HEK293 (cell line): ENCODE measurements around the gene SYNPO2L.

Experiments used
- ELK4 ChIP-seq: IDR thresholded peaks from 2 replicates; pipeline ENCODE4 v1.6.1; 2011; ENCODE audit warnings: mild to moderate bottlenecking, low read depth, low read length, borderline replicate concordance
- GLI4 ChIP-seq: fragments of 450-650 bp; formaldehyde crosslinking; IDR thresholded peaks from 2 replicates; pipeline ENCODE4 v1.5.1; 2016; ENCODE audit warnings: missing biosample characterization, missing genetic modification characterization
- IKZF3 ChIP-seq: fragments of 450-650 bp; IDR thresholded peaks from 2 replicates; pipeline ENCODE4 v1.5.0; 2018; ENCODE audit warnings: missing biosample characterization, mild to moderate bottlenecking, missing genetic modification characterization, moderate library complexity
- KLF1 ChIP-seq: fragments of 450-650 bp; formaldehyde crosslinking; IDR thresholded peaks from 2 replicates; pipeline ENCODE4 v1.5.1; 2016; ENCODE audit warnings: missing biosample characterization, missing genetic modification characterization
- KLF9 ChIP-seq: fragments of 450-650 bp; formaldehyde crosslinking; IDR thresholded peaks from 2 replicates; pipeline ENCODE4 v1.5.1; 2016; ENCODE audit warnings: missing biosample characterization, missing genetic modification characterization, low read depth
- ZBTB48 ChIP-seq: fragments of 450-650 bp; formaldehyde crosslinking; IDR thresholded peaks from 2 replicates; pipeline ENCODE4 v1.5.1; 2016; ENCODE audit warnings: missing biosample characterization, missing genetic modification characterization
- ZBTB49 ChIP-seq: fragments of 450-650 bp; formaldehyde crosslinking; IDR thresholded peaks from 2 replicates; pipeline ENCODE4 v1.5.1; 2016; ENCODE audit warnings: missing biosample characterization, missing genetic modification characterization, low read depth
- ZBTB7A ChIP-seq: fragments of 450-650 bp; formaldehyde crosslinking; IDR thresholded peaks from 2 replicates; pipeline ENCODE4 v1.5.1; 2016; ENCODE audit warnings: low read depth, missing biosample characterization, missing genetic modification characterization
- ZEB2 ChIP-seq: fragments of 450-650 bp; formaldehyde crosslinking; IDR thresholded peaks from 2 replicates; pipeline ENCODE4 v1.5.1; 2016; ENCODE audit warnings: missing biosample characterization, missing genetic modification characterization
- ZFHX2 ChIP-seq: fragments of 450-650 bp; formaldehyde crosslinking; conservative IDR thresholded peaks from 2 replicates; pipeline ENCODE4 v1.5.1; 2016; ENCODE audit warnings: missing biosample characterization, missing genetic modification characterization
- ZNF146 ChIP-seq: fragments of 450-650 bp; formaldehyde crosslinking; IDR thresholded peaks from 2 replicates; pipeline ENCODE4 v1.5.1; 2016; ENCODE audit warnings: missing biosample characterization, missing genetic modification characterization
- ZNF2 ChIP-seq: fragments of 450-650 bp; formaldehyde crosslinking; IDR thresholded peaks from 2 replicates; pipeline ENCODE4 v1.5.1; 2016; ENCODE audit warnings: missing biosample characterization, missing genetic modification characterization
- ZNF211 ChIP-seq: fragments of 450-650 bp; formaldehyde crosslinking; IDR thresholded peaks from 2 replicates; pipeline ENCODE4 v1.5.1; 2016; ENCODE audit warnings: low read depth, missing biosample characterization, missing genetic modification characterization
- ZNF26 ChIP-seq: fragments of 450-650 bp; formaldehyde crosslinking; IDR thresholded peaks from 2 replicates; pipeline ENCODE4 v1.5.1; 2016; ENCODE audit warnings: missing biosample characterization, missing genetic modification characterization
- ZNF292 ChIP-seq: fragments of 450-650 bp; formaldehyde crosslinking; IDR thresholded peaks from 2 replicates; pipeline ENCODE4 v1.5.1; 2016; ENCODE audit warnings: low read depth, missing biosample characterization, missing genetic modification characterization, borderline replicate concordance
- ZNF335 ChIP-seq: fragments of 450-650 bp; formaldehyde crosslinking; conservative IDR thresholded peaks from 2 replicates; pipeline ENCODE4 v1.5.1; 2016; ENCODE audit warnings: missing biosample characterization, missing genetic modification characterization
- ZNF362 ChIP-seq: fragments of 450-650 bp; formaldehyde crosslinking; IDR thresholded peaks from 2 replicates; pipeline ENCODE4 v1.5.1; 2016; ENCODE audit warnings: missing biosample characterization, missing genetic modification characterization
- ZNF366 ChIP-seq: fragments of 450-650 bp; formaldehyde crosslinking; conservative IDR thresholded peaks from 2 replicates; pipeline ENCODE4 v1.5.1; 2016; ENCODE audit warnings: missing biosample characterization, missing genetic modification characterization
- ZNF423 ChIP-seq: fragments of 450-650 bp; formaldehyde crosslinking; IDR thresholded peaks from 2 replicates; pipeline ENCODE4 v1.5.1; 2016; ENCODE audit warnings: missing biosample characterization, missing genetic modification characterization
- ZNF426 ChIP-seq: fragments of 450-650 bp; formaldehyde crosslinking; IDR thresholded peaks from 2 replicates; pipeline ENCODE4 v1.5.1; 2017; ENCODE audit warnings: missing biosample characterization, missing genetic modification characterization, mild to moderate bottlenecking, inconsistent platforms, moderate library complexity
- ZNF488 ChIP-seq: fragments of 450-650 bp; formaldehyde crosslinking; IDR thresholded peaks from 2 replicates; pipeline ENCODE4 v1.5.1; 2016; ENCODE audit warnings: missing biosample characterization, missing genetic modification characterization
- ZNF580 ChIP-seq: fragments of 450-650 bp; formaldehyde crosslinking; IDR thresholded peaks from 2 replicates; pipeline ENCODE4 v1.5.1; 2016; ENCODE audit warnings: missing biosample characterization, missing genetic modification characterization
- ZNF600 ChIP-seq: fragments of 450-650 bp; formaldehyde crosslinking; IDR thresholded peaks from 2 replicates; pipeline ENCODE4 v1.5.1; 2016; ENCODE audit warnings: missing biosample characterization, missing genetic modification characterization
- ZNF664 ChIP-seq: fragments of 450-650 bp; formaldehyde crosslinking; IDR thresholded peaks from 2 replicates; pipeline ENCODE4 v1.5.1; 2016; ENCODE audit warnings: missing biosample characterization, missing genetic modification characterization
- ZNF677 ChIP-seq: fragments of 450-650 bp; IDR thresholded peaks from 2 replicates; pipeline ENCODE4 v1.5.0; 2018; ENCODE audit warnings: missing biosample characterization, mild to moderate bottlenecking, missing genetic modification characterization, moderate library complexity
- ZNF692 ChIP-seq: fragments of 450-650 bp; formaldehyde crosslinking; IDR thresholded peaks from 2 replicates; pipeline ENCODE4 v1.5.1; 2016; ENCODE audit warnings: missing biosample characterization, missing genetic modification characterization
- ZNF747 ChIP-seq: fragments of 450-650 bp; formaldehyde crosslinking; IDR thresholded peaks from 2 replicates; pipeline ENCODE4 v1.5.1; 2016; ENCODE audit warnings: missing biosample characterization, missing genetic modification characterization
- ZNF776 ChIP-seq: fragments of 450-650 bp; formaldehyde crosslinking; IDR thresholded peaks from 2 replicates; pipeline ENCODE4 v1.5.0; 2017; ENCODE audit warnings: missing biosample characterization, missing genetic modification characterization, borderline replicate concordance
- ZNF777 ChIP-seq: fragments of 450-650 bp; formaldehyde crosslinking; IDR thresholded peaks from 2 replicates; pipeline ENCODE4 v1.5.1; 2017; ENCODE audit warnings: missing biosample characterization, missing genetic modification characterization, borderline replicate concordance
- ZSCAN16 ChIP-seq: fragments of 450-650 bp; formaldehyde crosslinking; IDR thresholded peaks from 2 replicates; pipeline ENCODE4 v1.5.1; 2016; ENCODE audit warnings: missing biosample characterization, missing genetic modification characterization
- ZXDB ChIP-seq: fragments of 450-650 bp; formaldehyde crosslinking; IDR thresholded peaks from 2 replicates; pipeline ENCODE4 v1.5.1; 2016; ENCODE audit warnings: missing biosample characterization, missing genetic modification characterization

Gene SYNPO2L

GRCh38 chr10:73625004-73625883 lies 30.6 kb downstream of the SYNPO2L start (continued):
- TF ChIP-seq ZNF776 (tag by site-specific recombination) (no peak), ZNF362 (peak; percentile 71), ZNF692 (tag by site-specific recombination) (peak; percentile 86), IKZF3 (tag by site-specific recombination) (peak; percentile 87), ZNF423 (tag by site-specific recombination) (0 out of 2 replicates have a peak, but pooled peaks have one; percentile 38), ZNF677 (tag by site-specific recombination) (no peak), ZNF664 (peak; percentile 14; the same call in 1 of the 2 replicates), ELK4 (no peak), ZEB2 (tag by site-specific recombination) (peak; percentile 32; the same call in 1 of the 2 replicates), KLF1 (tag by site-specific recombination) (peak; percentile 45; the same call in 1 of the 2 replicates), ZNF600 (tag by site-specific recombination) (peak; percentile 52), KLF9 (tag by site-specific recombination) (peak; percentile 85), ZNF580 (tag by site-specific recombination) (0 out of 2 replicates have a peak, but pooled peaks have one; percentile 42), ZNF2 (peak; percentile 62), ZBTB48 (tag by site-specific recombination) (peak; percentile 96), GLI4 (tag by site-specific recombination) (peak; percentile 46; the same call in 1 of the 2 replicates), ZNF747 (no peak), ZNF211 (tag by site-specific recombination) (no peak), ZNF26 (tag by site-specific recombination) (no peak), ZBTB49 (no peak), ZBTB7A (peak; percentile 87), ZSCAN16 (tag by site-specific recombination) (0 out of 2 replicates have a peak, but pooled peaks have one; percentile 41), ZNF426 (tag by site-specific recombination) (no peak), ZNF366 (peak; percentile 86), ZNF146 (tag by site-specific recombination) (peak; percentile 40; the same call in 1 of the 2 replicates), ZNF292 (no peak), ZNF777 (tag by site-specific recombination) (0 out of 2 replicates have a peak, but pooled peaks have one; percentile 66), ZNF335 (peak; percentile 98), ZFHX2 (tag by site-specific recombination) (0 out of 2 replicates have a peak, but pooled peaks have one; percentile 8), ZXDB (peak; percentile 8), ZNF488 (no peak)
